RWPE1 (cell line): ENCODE results near the gene ADK.

Experiments
- CTCF ChIA-PET: fragments of 350-600 bp; sonication (Branson Sonifier 250); formaldehyde crosslinking; extraction: SDS; loops from one replicate; lab custom pipeline; 2021; lab: Yijun Ruan, JAX
- POLR2A ChIA-PET: fragments of 400-600 bp; formaldehyde crosslinking; extraction: SDS; loops from one replicate; lab custom pipeline; 2020; ENCODE audit warnings: antibody characterized with exemption; ENCODE audit not compliant: low non-redundant PET; lab: Yijun Ruan, JAX
- DNase-seq: peaks from one replicate; pipeline ENCODE4 v3.0.0; 2012; ENCODE audit warnings: low spot score
- H3K27ac ChIP-seq: fragments of 450-650 bp; 2 replicates; pipeline ENCODE4 v1.5.1; 2017
- TF ChIP-seq, protein P1 (sequence below): fragments of 450-650 bp; conservative IDR thresholded peaks from 2 replicates; pipeline ENCODE4 v1.5.1; 2017; ENCODE audit warnings: low read depth, mild to moderate bottlenecking

The ADK gene

DNA sequence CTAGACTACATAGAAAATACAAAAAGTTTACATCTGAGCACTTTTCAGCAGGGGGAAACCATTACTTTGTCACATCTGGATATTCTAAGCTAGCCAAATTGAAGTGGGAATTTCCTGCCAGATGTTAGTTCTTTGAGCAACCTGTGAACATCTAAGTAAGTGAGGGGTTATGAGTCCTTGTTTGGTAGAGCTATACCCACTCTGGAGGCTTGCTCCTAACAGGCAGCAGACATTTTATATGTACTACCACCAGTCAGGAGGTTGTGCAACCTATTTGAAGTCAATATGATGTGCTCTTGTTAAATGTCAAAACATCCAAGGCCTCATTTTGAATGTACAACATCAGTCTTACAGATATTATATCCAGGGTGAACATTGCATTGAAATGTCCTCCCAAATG, 532.0 kb downstream of the ADK start:
- no peak overlapping the region for H3K27ac ChIP-seq
- no peak for DNase-seq
- POLR2A ChIA-PET, result no interaction called here
- TF ChIP-seq, protein P1, sequence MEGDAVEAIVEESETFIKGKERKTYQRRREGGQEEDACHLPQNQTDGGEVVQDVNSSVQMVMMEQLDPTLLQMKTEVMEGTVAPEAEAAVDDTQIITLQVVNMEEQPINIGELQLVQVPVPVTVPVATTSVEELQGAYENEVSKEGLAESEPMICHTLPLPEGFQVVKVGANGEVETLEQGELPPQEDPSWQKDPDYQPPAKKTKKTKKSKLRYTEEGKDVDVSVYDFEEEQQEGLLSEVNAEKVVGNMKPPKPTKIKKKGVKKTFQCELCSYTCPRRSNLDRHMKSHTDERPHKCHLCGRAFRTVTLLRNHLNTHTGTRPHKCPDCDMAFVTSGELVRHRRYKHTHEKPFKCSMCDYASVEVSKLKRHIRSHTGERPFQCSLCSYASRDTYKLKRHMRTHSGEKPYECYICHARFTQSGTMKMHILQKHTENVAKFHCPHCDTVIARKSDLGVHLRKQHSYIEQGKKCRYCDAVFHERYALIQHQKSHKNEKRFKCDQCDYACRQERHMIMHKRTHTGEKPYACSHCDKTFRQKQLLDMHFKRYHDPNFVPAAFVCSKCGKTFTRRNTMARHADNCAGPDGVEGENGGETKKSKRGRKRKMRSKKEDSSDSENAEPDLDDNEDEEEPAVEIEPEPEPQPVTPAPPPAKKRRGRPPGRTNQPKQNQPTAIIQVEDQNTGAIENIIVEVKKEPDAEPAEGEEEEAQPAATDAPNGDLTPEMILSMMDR, result no peak
- CTCF ChIA-PET, result interaction anchor here (0.6 kb wide), 1 partner anchor 37 kb away, joined by 6 read pairs; no protein-coding TSS in a partner anchor

DNA sequence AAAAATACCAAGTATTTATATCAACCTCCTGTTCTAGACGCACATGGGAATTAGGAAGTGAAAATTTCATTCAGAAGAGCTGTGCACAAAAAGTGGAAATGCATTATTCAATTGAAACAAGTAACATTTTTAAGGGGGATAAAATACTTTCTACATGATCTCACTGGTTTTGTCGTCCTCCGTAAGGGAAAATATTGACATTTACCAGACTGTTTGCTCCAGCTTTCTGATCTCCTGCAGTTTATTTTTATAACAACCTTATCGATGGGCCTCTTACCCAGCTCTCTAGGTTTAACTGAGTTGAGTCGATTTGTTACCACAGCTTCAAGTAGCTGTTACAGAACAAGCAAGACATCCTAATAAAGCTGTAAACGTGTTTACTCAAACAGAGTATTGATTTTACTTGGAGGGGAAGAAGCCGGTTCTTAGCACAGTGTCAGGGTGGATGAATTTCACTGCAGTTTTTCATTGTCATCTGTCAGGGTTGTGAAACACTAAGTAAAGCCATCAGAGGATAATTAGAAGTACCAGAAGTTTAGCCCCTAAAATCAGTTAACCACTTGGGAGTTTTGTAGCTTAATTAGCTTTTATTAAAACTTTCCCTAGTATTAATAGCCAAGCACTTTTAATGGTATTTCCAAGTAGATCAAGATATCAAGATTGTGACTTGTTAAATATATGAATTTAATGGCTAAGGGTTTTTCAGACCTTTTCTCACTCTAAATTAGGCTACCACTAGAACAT, 532.8 kb downstream of the ADK start:
- no peak overlapping the region for H3K27ac ChIP-seq
- POLR2A ChIA-PET, result no interaction called here
- CTCF ChIA-PET, result no interaction called here
- TF ChIP-seq, protein P1, result no peak
- no peak for DNase-seq

GRCh38 chr10:74684462-74684861, 533.4 kb downstream of the ADK start:
- CTCF ChIA-PET, result no interaction called here
- no peak overlapping the region for H3K27ac ChIP-seq
- POLR2A ChIA-PET, result no interaction called here
- TF ChIP-seq, protein P1, result no peak
- DNase-seq, result no peak

DNA sequence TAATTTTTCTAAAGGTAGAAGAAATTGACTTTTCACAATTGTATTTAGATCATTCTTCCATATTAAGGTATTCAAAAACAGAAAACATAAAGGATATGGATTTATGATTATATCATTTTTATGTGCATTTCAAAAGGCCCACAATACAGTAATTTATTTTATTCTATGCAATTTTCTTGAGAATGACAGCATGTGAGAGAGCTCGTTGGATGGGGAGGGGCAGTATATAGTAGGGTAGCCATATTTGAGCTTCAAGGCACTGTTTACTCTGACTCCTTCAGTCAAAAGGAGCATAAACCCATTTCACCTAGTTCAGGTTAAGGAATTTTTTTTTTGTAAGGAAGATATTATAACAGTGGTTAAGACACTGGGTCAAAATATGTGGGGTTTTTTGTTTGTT, 534.5 kb downstream of the ADK start:
- ChIA-PET CTCF (no interaction called here), POLR2A (no interaction called here)
- no peak for DNase-seq
- TF ChIP-seq, protein P1, result no peak
- H3K27ac ChIP-seq, result no peak overlapping the region

GRCh38 chr10:74690393-74690792, 539.4 kb downstream of the ADK start:
- TF ChIP-seq, protein P1, result no peak
- CTCF ChIA-PET, result no interaction called here
- DNase-seq, result no peak
- POLR2A ChIA-PET, result no interaction called here
- H3K27ac ChIP-seq, result no peak overlapping the region

DNA sequence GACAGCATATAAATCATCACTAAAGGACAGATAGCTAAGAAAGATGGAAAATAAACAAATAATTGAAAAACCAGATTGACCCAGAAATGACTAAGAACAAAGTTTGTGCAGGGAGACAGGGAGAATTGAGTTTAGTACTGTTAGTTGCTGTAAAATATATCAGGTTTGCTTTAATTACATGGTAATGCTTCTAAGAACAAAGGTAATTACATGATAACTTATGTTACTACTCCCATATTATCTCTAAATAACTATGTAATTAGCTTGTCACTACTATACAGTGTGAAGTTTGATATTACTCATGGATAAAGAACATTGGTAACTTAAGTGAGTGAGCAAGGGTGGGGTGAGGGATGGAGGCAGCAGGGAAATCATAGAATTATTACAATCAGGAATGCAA, 540.1 kb downstream of the ADK start:
- no peak overlapping the region for H3K27ac ChIP-seq
- ChIA-PET CTCF (no interaction called here), POLR2A (no interaction called here)
- DNase-seq, result no peak
- TF ChIP-seq, protein P1, result no peak
